ENCODE measurements around the gene POLR3K.
"Not testable (repeated sequence)": the region's sequence is repeated elsewhere in the genome, so short reads cannot be mapped to it uniquely, and the experiment has no call there.

The POLR3K gene

DNA sequence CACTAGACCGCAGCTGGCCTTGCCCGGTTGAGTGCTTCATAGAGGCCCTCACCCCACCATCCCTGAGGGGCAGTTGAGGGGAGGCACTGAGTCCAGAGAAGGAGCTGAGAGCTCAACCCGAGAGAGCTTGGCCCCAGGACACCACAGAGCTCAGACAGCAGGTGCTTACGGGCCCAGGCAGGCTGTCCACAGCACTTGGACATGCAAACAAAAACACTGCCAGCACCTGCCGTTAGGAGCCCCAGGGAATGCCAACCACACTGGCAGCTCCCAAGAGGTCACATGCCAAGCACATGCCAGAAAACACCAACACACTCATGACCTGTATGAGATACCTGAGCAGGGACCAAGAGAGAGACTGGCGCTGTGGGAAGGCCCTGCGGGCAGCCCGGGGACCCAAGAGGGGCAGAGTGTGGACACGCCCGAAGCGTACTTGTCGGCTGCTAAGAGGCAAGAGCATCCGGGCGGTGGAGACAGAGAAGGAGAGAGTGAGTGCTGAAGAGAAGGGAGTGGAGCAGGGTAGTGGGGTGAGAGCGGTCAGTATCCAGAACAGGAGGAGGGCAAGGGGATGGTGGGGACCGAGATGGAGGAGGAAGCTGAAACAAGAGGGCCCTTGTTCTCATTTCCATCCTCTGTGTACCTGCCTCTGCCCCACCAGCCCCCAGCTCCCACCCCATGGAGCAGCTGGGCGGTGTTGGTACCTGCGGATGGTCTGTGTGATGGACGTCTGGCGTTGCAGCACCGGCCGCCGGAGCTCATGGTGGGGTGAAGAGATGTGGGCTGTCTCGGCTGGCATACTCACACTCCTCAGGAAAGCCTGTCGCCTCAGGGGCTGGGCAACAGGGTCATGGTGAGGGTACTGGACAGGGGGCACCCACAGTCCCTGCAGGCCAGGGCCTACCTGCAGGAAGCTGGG is 10.8 kb upstream of the POLR3K start:
- DNase-seq = no peak

DNA sequence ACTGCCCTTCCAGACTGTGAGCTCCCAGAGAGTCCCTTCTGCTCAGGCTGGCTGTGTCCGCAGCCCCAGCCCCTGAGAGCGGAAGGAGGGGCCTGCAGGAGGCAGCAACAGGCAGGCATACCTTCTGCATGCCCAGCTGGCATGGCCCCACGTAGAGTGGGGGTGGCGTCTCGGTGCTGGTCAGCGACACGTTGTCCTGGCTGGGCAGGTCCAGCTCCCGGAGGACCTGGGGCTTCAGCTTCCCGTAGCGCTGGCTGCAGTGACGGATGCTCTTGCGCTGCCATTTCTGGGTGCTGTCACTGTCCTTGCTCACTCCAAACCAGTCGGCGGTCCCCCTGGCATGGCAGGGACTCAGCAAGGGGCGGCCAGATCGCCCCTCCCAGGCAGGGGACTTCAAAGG is 10.1 kb upstream of the POLR3K start:
- no peak for DNase-seq

DNA sequence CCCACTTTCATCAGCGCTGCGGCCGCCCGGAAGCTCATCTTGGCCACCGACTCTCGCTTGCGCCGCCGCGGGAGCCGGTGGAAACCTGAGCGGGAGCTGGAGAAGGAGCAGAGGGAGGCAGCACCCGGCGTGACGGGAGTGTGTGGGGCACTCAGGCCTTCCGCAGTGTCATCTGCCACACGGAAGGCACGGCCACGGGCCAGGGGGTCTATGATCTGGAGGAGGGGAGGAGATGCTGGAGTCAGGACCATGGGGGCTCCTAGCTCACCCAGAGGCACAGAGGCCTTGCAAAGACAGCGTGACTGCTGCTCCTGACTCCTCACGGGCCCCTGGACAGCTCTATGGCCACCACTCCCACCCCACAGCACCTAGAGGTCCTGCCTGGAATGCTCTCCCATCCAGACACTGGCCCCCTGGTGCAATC is 9.6 kb upstream of the POLR3K start:
- DNase-seq = no peak

DNA sequence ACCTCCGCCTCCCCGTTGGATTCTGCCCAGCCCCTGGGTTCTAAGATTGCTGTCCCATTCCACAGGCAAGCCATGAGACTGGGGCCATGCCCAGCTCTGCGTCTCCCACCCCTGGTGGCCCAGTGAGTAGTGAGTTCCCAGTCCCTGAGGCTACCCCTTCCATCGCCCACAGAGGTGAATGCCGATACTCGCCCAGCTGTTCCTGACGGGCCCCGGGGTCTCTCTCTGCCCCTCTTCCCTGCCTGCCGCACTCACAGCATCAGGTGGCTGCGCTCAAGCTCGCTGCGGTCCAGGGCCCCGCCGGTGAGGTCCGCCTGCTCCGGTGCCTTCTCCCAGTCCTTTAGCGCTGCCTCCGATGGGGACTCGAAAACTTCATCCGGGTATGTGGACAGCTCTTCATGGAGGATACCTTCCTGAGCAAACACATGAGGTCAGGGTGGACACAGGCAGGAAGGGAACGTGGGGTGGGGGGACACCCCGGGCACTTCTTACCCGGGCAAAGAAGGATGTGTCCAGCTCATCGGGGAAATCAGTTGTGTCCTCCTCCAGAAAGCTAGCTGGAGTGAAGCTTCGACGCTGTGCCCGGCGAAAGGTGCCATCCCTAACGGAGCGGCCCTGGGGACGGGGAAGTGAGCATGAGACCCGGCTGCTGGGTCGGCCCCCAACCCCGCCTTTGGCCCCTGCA is 9.0 kb upstream of the POLR3K start:
- no peak for DNase-seq

DNA sequence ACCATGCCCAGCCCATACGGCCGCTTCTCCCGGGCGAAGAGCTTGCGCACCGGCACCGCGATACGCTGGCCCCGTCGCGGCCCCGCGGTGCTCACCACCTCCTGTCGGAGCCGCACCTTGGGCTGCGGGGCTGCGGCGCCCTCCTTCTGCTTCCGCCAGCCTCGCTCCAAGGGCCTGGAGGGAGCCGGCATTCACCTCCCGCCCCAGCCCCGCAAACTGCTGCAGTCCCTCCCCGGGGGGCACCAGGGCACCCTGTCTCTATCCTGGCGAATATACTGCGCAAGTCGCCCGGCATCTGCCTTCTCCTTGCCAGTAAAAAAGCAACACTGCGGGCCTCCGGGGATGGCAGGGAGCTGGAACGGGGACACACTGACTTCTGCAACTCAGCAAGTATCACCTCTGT is 8.5 kb upstream of the POLR3K start:
- DNase-seq = no peak

DNA sequence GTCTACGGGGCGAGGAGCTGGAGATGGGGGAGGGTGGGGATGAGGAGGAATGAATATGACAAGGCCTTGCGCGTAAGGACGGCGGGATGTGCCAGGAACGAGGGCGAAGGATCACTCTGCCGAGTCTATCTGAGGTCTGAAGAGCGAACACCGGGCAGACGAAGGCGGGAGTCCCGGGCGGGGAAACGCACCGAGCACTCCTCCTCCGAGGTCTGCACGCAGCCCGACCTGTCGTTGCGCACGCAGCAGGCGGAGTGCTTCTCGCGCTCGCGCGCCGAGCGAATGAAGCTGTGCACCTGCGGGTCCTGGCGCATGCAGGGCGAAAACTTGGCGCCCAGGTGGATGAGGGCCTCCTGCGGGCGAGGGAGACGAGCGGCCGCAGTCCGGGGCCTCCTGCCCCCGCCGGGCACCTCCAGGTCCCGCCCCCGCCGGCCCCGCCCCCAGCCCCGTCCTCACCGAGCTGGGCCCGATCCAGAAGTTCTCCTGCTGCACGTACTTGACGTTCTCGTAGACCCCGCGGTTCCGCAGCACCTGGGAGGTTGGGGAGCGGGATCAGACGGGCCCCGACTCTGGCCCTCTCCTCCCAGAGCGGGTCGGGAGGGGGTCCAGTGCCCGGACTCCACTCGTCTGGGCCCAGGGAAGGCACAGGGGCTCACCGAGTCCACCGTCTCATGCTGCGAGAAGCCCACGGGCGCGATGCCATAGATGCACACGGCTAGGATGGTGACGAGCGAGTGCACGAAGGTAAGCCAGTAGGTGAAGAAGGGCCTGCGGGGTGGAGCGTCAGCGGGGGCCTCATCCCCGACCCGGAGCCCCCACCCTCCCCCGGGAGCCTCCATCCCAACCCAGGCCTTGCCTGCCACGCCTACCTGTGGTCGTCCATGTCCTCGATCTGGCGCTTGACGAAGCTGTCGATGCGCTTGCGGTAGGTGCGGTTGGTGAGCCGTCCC is 7.8 kb upstream of the POLR3K start:
- no peak for DNase-seq

DNA sequence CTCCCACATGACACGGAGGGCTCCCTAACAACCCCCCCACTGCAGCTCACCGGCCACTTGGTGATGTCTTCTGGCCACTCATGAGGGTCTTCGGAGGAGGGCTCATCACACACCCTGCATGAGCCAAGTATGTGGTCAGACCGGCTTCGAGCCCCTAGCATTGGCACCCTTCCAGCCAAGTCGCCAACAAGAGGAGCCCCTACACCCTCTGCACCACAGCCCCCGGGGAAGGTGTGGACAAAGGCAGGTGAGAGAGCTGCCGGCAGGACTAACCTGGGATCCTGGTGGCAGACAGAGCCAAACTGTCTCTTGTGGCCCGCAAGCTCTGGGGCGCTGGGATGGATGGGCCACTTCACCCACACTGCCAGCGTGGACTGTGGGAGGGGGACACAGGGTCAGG is 6.8 kb upstream of the POLR3K start:
- no peak for DNase-seq

DNA sequence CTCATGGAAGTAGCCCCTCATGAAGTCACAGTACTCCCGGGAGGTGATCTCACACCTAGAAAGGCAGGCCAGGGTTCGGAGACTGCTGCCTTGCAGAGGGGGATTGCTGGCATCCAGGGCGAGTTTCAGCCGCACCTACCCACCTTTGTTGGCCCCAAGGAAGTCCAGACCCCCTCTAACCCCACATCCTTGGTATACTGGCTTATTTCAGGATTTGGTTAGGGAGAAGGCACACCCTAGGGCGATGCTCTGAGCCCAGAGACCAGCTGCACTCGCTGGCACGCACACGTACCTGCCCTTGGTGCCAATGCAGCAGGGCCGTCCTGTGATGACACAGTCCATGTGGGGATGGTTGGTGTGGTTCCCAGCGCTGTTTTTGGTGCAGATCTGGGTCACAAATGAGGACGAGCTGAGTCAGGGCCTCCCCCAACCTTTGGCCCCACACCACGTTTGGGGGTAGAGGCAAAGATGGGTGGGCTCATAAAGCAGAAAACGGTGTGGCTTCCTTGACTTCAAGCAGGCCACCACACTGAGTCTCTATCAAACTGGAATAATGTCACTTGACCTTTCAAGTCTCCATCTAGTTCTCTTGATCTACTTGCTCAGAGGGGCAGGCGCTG is 6.1 kb upstream of the POLR3K start:
- no peak for DNase-seq

DNA sequence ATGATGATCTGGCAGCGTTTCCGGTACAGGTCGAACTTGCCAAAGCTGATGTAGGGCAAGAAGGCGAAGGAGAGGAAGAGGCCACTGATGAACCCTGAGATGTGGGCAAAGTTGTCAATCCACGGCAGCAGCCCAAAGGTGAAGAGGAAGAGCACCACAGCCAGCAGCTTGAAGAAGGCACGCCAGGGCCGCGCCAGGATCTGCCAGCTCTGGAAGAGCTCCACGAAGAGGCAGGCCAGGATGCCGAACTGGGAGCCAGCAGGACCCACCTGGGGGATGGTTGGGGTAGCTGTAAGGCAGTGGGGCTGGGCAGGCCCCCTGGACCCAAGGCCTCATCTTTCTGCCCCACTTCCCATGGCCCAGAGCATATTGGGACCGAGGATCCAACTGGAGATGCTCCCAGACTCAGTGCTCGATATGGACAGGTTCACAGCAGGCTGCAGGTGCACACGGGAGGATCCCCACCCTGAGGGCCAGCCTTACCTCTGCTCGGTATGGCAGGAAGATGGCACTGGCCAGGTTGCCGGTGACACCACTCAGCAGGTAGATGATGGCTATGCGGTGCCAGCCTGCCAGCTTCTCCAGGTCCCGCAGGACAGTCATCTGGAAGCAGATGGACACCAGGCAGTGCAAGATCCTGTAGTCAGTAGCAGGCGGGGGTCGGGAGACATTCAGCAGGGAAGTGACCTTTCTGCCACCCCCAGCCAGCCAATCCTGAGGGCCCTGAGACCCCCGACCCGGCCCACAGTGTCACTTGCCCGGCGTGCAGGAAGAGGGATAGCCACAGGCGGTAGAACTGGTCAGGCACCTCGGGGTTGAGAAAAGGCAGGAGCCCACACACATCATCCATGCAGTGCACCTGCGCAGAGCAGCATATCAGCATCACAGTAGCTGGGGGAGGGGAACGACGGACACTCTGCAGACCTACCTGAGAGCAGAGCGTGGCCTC is 5.4 kb upstream of the POLR3K start:
- DNase-seq = no peak

DNA sequence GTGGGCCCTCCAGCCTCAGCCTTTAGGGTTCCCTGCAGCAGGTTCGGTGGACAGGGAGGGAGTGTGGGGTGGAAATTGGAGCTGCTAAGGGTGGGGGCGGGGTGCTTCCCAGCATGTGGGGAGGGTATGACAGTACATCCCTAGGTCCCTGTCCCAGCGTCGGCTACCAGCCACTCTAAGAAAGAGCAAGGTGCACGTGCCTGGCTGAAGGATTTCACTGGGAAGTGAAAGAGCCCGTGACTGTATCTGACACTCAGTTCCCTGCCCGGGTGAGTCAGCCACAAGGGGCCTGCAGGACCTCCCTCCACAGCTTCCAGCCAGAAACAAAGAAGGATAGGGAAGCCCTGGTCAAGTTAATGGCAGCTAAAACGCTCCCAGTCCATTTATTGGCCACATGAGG is 4.3 kb upstream of the POLR3K start:
- no peak for DNase-seq

DNA sequence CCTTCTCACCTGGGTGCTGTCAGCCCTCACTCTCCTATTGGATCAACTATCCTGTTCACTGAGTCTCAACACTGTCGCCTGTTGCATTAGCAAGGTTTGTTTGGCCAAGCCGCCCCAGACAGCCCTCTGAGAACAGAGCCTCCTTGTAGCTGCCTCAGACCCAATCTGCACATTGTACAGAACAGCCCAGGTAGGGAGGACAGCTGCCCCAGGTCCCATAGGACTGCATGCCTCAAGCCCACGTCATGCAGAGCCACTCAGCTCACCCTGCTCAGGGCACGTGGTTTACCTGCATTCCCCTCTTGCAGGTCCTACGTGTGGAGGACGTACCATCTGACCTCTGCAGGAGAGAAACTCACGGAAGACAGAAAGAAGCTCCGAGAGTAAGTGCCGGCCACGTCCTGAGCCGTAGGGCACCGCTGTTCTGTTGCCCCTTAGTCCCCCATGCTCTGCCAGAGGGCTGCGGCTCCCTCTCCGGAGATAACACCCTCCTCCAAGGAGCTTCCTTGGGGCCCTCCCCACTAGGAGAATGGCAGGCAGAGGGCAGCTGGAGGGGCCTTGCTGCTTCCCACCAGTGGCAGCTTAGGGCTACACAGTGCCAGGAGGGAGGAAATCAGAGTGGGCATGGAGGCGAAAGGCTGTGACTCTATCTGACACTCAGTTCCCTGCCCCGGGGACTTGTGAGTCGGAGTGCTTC is 3.0 kb upstream of the POLR3K start:
- DNase-seq = no peak

DNA sequence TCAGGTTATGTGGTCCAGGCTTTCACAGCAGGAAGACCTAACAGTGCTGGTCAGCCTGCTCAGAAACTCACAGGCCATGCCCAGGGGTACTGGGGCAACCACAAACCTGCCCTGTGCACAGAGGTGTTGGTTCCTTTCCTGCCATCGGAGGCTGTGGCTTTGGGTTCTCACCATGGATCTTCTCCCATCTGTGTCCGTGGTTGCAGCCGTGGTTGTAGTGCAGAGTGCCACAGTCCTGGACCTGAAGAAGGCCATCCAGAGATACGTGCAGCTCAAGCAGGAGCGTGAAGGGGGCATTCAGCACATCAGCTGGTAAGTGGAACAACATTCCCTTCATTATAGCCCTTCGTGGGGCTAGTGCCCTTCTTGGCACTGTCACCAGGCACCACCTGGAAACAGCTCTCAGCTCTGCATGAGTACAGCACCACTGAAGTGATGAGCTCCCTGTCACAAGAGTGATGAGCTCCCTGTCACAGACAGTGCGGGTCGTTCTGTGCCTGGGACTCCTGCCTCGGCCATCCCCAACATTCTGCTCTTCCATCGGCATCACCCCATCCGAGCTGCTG is 2.2 kb upstream of the POLR3K start:
- no peak for DNase-seq

DNA sequence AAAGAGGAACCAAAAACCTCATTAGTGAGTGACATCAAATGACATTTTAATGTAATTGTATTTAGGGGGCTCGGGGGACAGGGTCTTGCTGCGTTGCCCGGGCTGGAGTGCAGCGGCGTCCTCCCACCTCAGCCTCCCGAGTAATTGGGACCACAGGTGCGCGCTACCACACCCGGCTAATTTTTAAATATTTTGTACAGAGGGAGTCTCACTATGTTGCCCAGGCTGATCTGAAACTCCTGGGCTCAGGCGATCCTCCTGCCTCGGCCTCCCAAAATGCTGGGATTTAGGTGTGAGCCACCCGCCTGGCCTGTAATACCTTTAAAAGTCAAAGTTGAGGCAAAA is 801 bp upstream of the POLR3K start:
- DNase-seq = no peak

DNA sequence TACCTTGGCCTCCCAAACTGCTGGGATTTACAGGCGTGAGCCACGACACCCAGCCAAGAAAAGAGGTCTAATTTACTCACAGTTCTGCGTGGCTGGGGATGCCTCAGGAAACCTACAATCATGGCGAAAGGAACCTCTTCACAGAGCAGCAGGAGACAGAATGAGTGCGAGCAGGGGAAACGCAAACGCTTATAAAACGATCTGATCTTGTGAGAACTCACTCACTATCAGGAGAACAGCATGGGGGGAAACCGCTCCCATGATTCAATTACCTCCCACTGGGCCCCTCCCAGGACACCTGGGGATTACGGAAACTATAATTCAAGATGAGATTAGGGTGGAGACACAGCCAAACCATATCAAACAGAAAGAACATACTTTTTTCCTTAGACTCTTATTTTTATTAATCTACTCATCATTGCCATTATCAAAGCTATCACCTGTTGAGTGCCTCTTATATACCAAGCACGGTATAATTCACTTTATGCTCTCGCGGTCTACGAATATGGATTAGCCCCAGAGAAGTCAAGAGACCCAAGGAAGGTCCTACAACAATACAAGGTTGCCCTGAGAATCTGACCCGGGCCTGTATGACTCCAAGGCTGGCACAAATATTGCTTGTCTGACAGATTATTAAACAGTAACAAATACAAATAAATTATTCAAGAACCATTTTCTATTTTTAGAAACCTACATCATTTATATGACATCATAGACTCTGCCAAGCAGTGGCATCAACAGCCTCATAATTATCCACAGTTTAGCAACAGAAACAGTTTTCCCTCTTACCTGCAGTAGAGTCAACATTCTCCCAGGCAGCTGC is 2.4 kb downstream of the POLR3K start:
- no peak for DNase-seq

DNA sequence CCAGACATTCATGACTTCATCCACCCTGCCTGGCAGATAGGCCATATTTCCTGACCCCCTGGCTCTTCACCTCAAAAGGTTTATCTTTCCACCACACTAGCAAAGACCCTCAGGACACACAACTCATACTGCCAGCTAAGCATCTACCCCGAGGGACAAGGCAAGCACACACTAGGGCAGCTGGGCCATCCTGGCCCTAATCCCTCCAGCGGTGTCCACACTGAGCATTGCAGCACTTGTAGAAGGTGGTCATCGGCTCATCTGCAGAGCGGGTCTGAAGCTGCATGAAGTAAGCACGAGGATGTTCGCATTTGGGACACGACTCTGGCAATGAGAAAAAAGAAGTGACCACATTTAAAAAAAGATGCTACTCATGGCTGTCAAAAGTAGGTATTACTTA is 6.2 kb downstream of the POLR3K start:
- DNase-seq = no peak

DNA sequence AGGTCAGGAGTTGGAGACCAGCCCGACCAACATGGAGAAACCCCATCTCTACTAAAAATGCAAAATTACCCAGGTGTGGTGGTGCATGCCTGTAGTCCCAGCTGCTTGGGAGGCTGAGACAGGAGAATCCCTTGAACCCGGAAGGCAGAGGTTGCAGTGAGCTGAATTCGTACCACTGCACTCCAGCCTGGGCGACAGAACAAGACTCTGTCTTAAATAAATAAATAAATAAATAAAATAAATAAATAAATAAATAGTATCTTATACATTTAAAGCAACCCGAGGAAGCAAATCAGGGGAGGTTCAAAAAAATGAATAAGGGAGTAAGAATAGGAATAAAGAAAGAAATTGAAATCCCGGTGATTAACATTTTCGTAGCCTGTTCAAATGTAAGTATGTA is 6.9 kb downstream of the POLR3K start:
- DNase-seq = not testable (repeated sequence)

DNA sequence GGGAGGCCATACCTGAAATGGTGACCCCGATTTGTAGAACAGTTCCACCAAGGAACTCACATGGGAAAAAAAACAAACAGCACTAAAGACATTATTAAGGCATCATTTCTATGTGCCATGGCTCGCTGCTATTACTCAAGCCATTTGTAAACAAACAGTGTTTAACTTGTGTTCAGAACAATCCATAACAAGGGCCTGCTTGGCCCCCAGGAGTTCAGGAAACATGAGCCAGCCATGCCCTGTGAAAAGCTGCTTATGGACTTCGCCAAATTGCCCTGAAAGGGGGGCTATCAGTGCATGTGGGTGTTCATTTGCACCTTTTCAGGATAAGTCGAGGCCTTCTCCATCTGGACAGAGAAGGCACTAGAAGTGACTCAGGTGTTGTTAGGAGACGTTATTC is 8.0 kb downstream of the POLR3K start:
- DNase-seq = no peak

DNA sequence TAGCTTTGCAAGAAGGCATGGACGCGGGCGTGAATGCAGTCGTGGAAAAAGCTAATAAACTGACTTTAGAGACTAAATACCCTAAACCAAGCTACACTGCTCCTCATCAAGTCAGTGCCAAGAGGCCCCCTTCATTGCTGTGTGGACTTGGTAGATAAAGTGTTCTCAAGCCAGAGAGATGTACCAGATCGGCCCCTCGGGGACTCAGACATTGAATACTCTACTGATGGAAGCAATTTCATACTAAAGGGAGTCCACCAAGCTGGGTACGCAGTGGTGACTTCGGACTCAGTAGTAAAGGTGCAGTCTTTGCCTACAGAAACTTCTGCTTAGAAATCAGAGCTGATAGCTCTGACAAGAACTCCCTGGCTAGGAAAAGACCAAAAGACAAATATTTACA is 8.8 kb downstream of the POLR3K start:
- no peak for DNase-seq

DNA sequence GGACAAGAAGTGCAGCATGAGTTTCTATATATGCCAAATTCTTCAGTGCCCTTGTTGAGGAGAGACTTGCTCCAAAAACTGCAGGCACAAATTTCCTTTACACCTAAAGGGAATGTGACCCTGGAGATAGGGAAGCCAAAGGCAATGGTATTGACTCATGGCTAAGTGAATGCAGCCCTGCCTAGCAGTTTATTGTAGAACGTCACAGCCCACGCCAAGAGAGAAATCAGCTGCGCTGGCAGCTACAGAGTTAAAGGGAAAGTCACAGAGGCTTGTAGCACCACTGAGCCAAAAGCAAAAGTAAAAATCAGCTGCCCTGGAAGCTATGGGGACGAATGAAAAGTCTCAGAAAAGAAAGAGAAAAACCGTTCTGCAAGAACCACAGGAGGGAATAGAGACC is 10.1 kb downstream of the POLR3K start:
- DNase-seq = no peak

DNA sequence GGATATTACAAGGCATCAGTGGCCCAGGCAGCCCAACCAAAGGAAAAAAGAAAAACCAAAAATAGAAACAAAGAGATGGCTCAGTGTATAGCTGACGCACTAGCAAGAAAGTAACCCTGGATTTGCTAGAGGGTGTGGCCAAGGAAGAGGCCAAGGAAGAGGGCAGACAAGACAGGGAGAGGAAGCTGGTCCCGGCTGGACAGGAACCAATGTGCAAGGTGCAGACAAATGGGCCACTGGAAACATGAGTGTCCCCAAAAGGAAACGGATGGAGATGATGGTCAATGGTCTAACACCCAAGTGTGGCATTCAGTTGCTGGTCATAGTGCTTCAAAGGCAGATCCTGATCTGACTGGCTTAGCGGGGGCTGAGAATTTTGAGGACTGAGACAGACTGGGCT is 10.7 kb downstream of the POLR3K start:
- DNase-seq = no peak

Data from GDM1 (cell line).